Esophagus squamous epithelium (tissue), 5 donors: ENCODE data around the gene GPR42. TPM values are rescaled to one million over a fixed set of nuclear protein-coding genes. Genes with fewer than 3 reads are reported as not detected.

Experiments used
- DNase-seq: peaks from one replicate; lab custom pipeline; 2025; lab: John Stamatoyannopoulos, UW
- H3K27ac ChIP-seq, 4 donors: fragments of 200-600 bp; sonication (generic); one replicate each; pipeline ENCODE4 v1.5.1; 2016 to 2019; ENCODE audit warnings: mild to moderate bottlenecking in 1 of 4
- H3K27me3 ChIP-seq, 4 donors: fragments of 200-600 bp; sonication (generic); 1 replicate in 3 of 4; 2 replicates in 1 of 4; pipeline versions ENCODE4 v1.5.1 to v1.6.0; 2017 to 2021; ENCODE audit warnings: antibody characterized with exemption in 1 of 4
- H3K36me3 ChIP-seq, 3 donors: fragments of 200-600 bp; sonication (generic); one replicate each; pipeline ENCODE4 v1.5.1; 2016 to 2019
- H3K4me1 ChIP-seq, 3 donors: fragments of 200-600 bp; sonication (generic); one replicate each; pipeline ENCODE4 v1.5.1; 2017 to 2019
- H3K4me3 ChIP-seq, 4 donors: fragments of 200-600 bp; sonication (generic); 1 replicate in 3 of 4; 2 replicates in 1 of 4; pipeline ENCODE4 v1.5.1; 2016 to 2019; ENCODE audit warnings: mild to moderate bottlenecking in 2 of 4, moderate library complexity in 1 of 4
- H3K9me3 ChIP-seq, 3 donors: fragments of 200-600 bp; sonication (generic); one replicate each; pipeline ENCODE4 v1.5.1; 2016 to 2019
- CTCF ChIP-seq, 6 experiments: fragments of 450-650 bp in 4 of 6; fragments of 200-600 bp in 2 of 6; sonication (generic) in 2 of 6; IDR thresholded peaks; one replicate each; pipeline ENCODE4 v1.5.1; 2016 to 2019; ENCODE audit warnings: antibody characterized with exemption in 6 of 6, mild to moderate bottlenecking in 4 of 6, moderate library complexity in 4 of 6
- POLR2A ChIP-seq, 4 donors: fragments of 450-650 bp; IDR thresholded peaks; one replicate each; pipeline ENCODE4 v1.6.1; 2017; ENCODE audit warnings: antibody characterized with exemption in 4 of 4, mild to moderate bottlenecking in 4 of 4, moderate library complexity in 3 of 4
- WGBS, 2 donors: methylation state at CpG; one replicate each; pipeline ENCODE4 v1.1.5; 2018; 5-methylcytosine and 5-hydroxymethylcytosine counted together
- intact Hi-C: fragments of 100-400 bp; cut with DNase I; formaldehyde crosslinking; loops from one replicate; pipeline ENCODE4 v1.15.0; 2022
- total RNA-seq, 4 donors: library from RNA; depleted of rRNA; stranded (reverse); fragments of >200 nt; gene quantifications; one replicate each; pipeline ENCODE4 v1.1.0, GENCODE V29; 2016
- donor health status: DM: yes; HTN: yes; CAD: no.

The GPR42 gene
- total RNA-seq, 4 donors from 2014 or later = not detected

DNA sequence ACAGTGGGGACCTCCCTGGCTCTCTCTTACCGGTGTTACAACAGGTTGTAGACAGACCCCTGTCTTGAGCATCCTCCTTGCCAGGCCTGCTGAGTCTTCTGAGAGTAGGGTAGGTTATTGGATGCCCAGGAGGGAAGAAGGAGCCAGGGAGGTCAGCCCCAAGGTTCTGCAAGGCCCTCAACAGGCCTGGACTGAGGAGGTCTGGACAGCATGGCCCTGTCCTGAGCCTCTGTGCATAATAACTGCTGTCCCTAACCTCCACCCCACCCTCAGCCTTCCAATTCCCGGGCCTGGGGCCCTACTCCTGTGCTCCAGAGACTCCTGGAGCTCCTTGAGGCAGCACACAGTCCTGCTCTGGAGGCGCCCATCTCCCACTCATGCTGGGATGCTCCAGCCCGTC is 41.5 kb upstream of the GPR42 start:
- intact Hi-C loops = no loop called here
- no peaks in the 10 kb centered on the region for H3K4me1 ChIP-seq
- H3K36me3 ChIP-seq = no peaks in the 10 kb centered on the region
- DNase-seq = no peak
- 61 to 66% methylated on average over 2 of the region's 4 CpGs for WGBS, 2 donors
- peak overlapping the region in 1 of 4 donors; percentile 12 for H3K4me3 ChIP-seq
- peaks cover 0 to 75% (median 0%) of the 10 kb centered on the region in 4 donors for H3K27me3 ChIP-seq
- H3K27ac ChIP-seq = no peak overlapping the region
- H3K9me3 ChIP-seq = no peaks in the 10 kb centered on the region
- TF ChIP-seq CTCF (IDR thresholded peaks at IDR 0.05) (no peak), POLR2A (IDR thresholded peaks at IDR 0.05) (no peak)

DNA sequence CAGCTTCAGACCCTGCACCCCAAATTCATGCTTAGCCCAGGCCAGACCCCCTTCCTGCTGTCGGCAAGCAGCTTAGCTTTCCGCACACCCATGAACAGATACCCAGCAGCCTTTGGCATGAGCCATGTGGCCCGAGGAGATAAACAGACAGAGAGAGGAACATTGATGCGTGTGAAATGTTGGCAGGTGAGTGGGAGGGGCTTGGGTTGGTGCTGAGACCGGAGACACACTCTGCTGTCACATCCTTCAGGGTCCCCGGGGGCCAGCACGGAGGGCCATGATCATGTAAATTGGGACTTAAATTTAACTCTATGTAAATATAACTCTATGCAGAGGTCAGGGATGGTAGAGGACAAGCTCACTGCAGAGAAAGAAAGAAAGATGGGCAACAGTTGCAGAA is 40.4 kb upstream of the GPR42 start:
- peak; percentile 45 for DNase-seq
- intact Hi-C loops = no loop called here
- WGBS, 2 donors = 47 to 55% methylated on average over 6 to 7 of the region's 7 CpGs
- TF ChIP-seq POLR2A (IDR thresholded peaks at IDR 0.05) = peak in 1 of 4 donors; percentile 24
- TF ChIP-seq CTCF (IDR thresholded peaks at IDR 0.05) = no peak
- Histone ChIP-seq H3K27me3 (peaks cover 0 to 79% (median 0%) of the 10 kb centered on the region in 4 donors), H3K9me3 (no peaks in the 10 kb centered on the region), H3K27ac (no peak overlapping the region), H3K4me1 (no peaks in the 10 kb centered on the region), H3K4me3 (no peak overlapping the region), H3K36me3 (no peaks in the 10 kb centered on the region)

GRCh38 chr19:35331551-35332214 is 39.2 kb upstream of the GPR42 start:
- Histone ChIP-seq H3K27ac (no peak overlapping the region), H3K27me3 (peaks cover 0 to 80% (median 0%) of the 10 kb centered on the region in 4 donors), H3K4me3 (no peak overlapping the region), H3K9me3 (no peaks in the 10 kb centered on the region), H3K36me3 (no peaks in the 10 kb centered on the region), H3K4me1 (no peaks in the 10 kb centered on the region)
- no peak for DNase-seq
- WGBS, 2 donors = 67 to 69% methylated on average over 13 to 14 of the region's 14 CpGs
- intact Hi-C loops = no loop called here
- TF ChIP-seq POLR2A (IDR thresholded peaks at IDR 0.05) (no peak), CTCF (IDR thresholded peaks at IDR 0.05) (no peak)

DNA sequence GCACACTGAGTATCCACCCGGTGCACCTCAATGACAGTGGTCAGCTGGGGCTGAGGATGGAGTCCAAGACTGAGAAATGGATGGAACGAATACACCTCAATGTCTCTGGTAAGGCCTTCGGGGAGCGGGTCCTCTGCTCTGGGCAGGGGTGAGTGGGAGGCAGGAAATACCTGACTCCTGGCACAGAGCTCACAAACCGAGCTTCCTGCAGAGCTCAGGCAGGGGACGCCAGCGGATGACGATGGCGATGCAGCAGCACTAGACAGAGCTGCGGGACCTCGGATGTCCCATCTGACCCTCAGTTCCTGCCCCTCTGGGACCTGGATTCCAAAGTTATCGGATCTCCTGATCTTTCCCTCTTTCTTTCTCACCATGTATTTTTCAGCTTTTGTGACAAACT is 38.1 kb upstream of the GPR42 start:
- Histone ChIP-seq H3K9me3 (no peaks in the 10 kb centered on the region), H3K4me1 (no peaks in the 10 kb centered on the region), H3K27me3 (peaks cover 0 to 69% (median 0%) of the 10 kb centered on the region in 4 donors), H3K27ac (no peak overlapping the region), H3K4me3 (no peak overlapping the region), H3K36me3 (no peaks in the 10 kb centered on the region)
- no peak for DNase-seq
- WGBS, 2 donors = 60 to 73% methylated on average over 8 to 9 of the region's 12 CpGs
- TF ChIP-seq POLR2A (IDR thresholded peaks at IDR 0.05) = no peak
- no peak for TF ChIP-seq CTCF (IDR thresholded peaks at IDR 0.05)
- intact Hi-C loops = no loop called here

DNA sequence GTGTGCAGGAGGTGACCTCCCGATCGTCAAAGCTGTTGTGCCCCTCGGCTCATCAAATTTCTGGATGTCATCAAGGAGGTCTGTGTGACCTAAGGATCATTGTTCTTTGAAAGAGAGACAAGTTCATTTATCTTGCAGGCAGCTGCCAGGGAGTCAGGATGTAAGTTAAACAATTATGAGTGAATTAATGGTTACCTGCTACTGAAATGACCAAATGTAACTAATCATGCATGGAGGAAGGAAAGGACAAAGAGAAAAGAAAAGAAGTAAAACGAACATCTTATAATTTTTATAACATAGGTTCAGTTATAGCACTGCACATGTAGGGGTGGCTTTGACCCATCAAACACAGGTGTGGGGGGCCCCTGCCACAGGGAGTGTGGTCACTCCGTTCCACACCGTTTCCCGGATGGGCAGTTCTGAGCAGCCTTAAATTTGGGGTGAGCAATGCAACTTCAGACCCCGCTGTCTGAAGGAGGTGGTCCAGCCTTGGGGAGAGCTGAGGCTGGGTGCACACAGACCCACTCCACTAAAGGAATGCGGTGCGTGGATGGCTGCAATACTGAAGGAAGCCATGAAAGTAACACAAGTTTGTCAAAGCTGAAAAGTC is 36.6 kb upstream of the GPR42 start:
- no peaks in the 10 kb centered on the region for H3K4me1 ChIP-seq
- TF ChIP-seq POLR2A (IDR thresholded peaks at IDR 0.05) (no peak), CTCF (IDR thresholded peaks at IDR 0.05) (no peak)
- no peaks in the 10 kb centered on the region for H3K9me3 ChIP-seq
- no peak overlapping the region for H3K4me3 ChIP-seq
- H3K27me3 ChIP-seq = peaks cover 0 to 58% (median 0%) of the 10 kb centered on the region in 4 donors
- WGBS, 2 donors = 67 to 79% methylated on average over 9 to 10 of the region's 10 CpGs
- intact Hi-C loops = no loop called here
- DNase-seq = no peak
- H3K27ac ChIP-seq = no peak overlapping the region
- H3K36me3 ChIP-seq = no peaks in the 10 kb centered on the region
